Neural progenitor cell (in vitro differentiated cells): ENCODE data around the gene BUB1B. TPM values are rescaled to one million over a fixed set of nuclear protein-coding genes. Genes with fewer than 3 reads are reported as not detected.

Source experiments
- DNase-seq: peaks from one replicate; pipeline ENCODE4 v3.0.0-alpha.2; 2016; ENCODE audit warnings: low spot score
- H2AFZ ChIP-seq: fragments of 200-600 bp; sonication (generic); replicated peaks from 2 replicates; pipeline ENCODE4 v1.6.1; 2016; ENCODE audit warnings: antibody characterized with exemption
- H3F3A ChIP-seq: fragments of 200-600 bp; sonication (generic); 2 replicates; pipeline ENCODE4 v1.6.1; 2016; ENCODE audit warnings: antibody characterized with exemption, low read depth
- H3K27ac ChIP-seq: fragments of 200-600 bp; sonication (generic); 2 replicates; pipeline ENCODE4 v1.5.1; 2016; ENCODE audit warnings: mild to moderate bottlenecking
- H3K27me3 ChIP-seq: fragments of 200-600 bp; sonication (generic); 2 replicates; pipeline ENCODE4 v1.6.1; 2016; ENCODE audit warnings: mild to moderate bottlenecking, moderate library complexity
- H3K36me3 ChIP-seq: fragments of 200-600 bp; sonication (generic); 2 replicates; pipeline ENCODE4 v1.5.1; 2016
- H3K4me1 ChIP-seq: fragments of 200-600 bp; sonication (generic); 2 replicates; pipeline ENCODE4 v1.6.1; 2016; ENCODE audit warnings: mixed run types
- H3K4me2 ChIP-seq: fragments of 200-600 bp; sonication (generic); 2 replicates; pipeline ENCODE4 v1.6.1; 2016
- H3K4me3 ChIP-seq: fragments of 200-600 bp; sonication (generic); 2 replicates; pipeline ENCODE4 v1.5.1; 2016
- H3K79me2 ChIP-seq: fragments of 200-600 bp; sonication (generic); 2 replicates; pipeline ENCODE4 v1.6.1; 2016; ENCODE audit warnings: low read depth
- H3K9ac ChIP-seq: fragments of 200-600 bp; sonication (generic); 2 replicates; pipeline ENCODE4 v1.6.1; 2016
- H3K9me3 ChIP-seq: fragments of 200-600 bp; sonication (generic); 2 replicates; pipeline ENCODE4 v1.5.1; 2016; ENCODE audit warnings: low read depth
- H4K20me1 ChIP-seq: fragments of 200-600 bp; sonication (generic); 2 replicates; pipeline ENCODE4 v1.6.1; 2016; ENCODE audit warnings: low read depth
- H3K27ac Mint-ChIP-seq: 3 replicates; pipeline ENCODE4 v1.8.0; 2021; ENCODE audit warnings: mixed read lengths
- H3K27me3 Mint-ChIP-seq: 2 replicates; pipeline ENCODE4 v1.8.0; 2022; ENCODE audit warnings: low read depth, mild to moderate bottlenecking, inconsistent platforms, moderate library complexity, mixed read lengths; ENCODE audit not compliant: insufficient read depth
- H3K36me3 Mint-ChIP-seq: 3 replicates; pipeline ENCODE4 v1.8.0; 2021; ENCODE audit warnings: mixed read lengths
- H3K4me1 Mint-ChIP-seq: 3 replicates; pipeline ENCODE4 v1.8.0; 2021; ENCODE audit warnings: mixed read lengths
- H3K4me3 Mint-ChIP-seq: 3 replicates; pipeline ENCODE4 v1.8.0; 2021; ENCODE audit warnings: mild to moderate bottlenecking, moderate library complexity, mixed read lengths
- H3K9me3 Mint-ChIP-seq: 3 replicates; pipeline ENCODE4 v1.8.0; 2020; ENCODE audit warnings: mixed read lengths
- CTCF ChIP-seq: fragments of 200-600 bp; sonication (generic); IDR thresholded peaks from 2 replicates; pipeline ENCODE4 v1.5.1; 2017; ENCODE audit warnings: antibody characterized with exemption, mild to moderate bottlenecking
- EZH2 ChIP-seq: fragments of 200-600 bp; sonication (generic); IDR thresholded peaks from 2 replicates; pipeline ENCODE4 v1.6.1; 2017; ENCODE audit warnings: antibody characterized with exemption, mild to moderate bottlenecking, moderate library complexity
- EZH2phosphoT487 ChIP-seq: fragments of 200-600 bp; sonication (generic); IDR thresholded peaks from 2 replicates; pipeline ENCODE4 v1.6.1; 2017; ENCODE audit warnings: antibody characterized with exemption
- total RNA-seq: library from RNA; depleted of rRNA; stranded (reverse); fragments of >200 nt; gene quantifications from 2 replicates; pipeline ENCODE4 v1.2.3, GENCODE V29; 2015; ENCODE audit warnings: low replicate concordance

The BUB1B gene
- total RNA-seq, 1 donor from 2014 or later = 167 TPM

DNA sequence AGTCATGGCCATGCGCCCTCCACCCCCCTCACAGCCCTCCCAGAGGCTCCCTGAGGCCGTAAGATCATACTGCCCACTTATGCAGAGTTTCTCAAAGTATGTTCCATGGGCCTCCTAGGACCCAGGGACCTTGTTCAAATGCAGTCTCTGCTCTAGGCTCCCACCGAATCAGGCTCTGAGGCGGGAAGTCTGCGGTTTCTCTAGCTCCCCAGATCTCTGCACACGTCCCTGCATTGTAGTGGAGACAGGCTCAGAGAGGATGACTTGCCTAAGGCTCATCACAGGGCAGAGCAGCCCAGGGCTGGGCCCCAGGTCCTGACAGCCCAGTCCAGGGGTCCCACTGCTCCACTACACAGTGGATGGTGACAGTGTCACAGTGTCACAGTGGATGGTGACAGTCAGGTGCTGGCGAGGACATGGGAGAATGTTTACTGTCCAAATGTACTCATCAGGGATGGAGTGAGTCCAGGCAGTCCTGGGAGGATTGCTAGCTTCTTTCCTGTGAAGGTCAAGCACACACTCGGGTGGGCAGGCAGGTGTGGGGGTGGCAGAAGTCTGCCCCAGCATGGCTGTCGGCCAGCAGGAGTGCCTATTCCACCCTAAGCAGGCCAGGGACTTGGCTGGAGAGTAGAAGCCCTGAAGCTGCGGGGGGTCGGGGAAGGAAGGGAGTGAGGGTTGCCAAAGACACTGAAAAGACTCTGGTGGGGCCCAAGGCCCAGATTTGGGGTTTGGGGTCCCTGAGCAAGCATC lies 109.6 kb downstream of the BUB1B start:
- Histone ChIP-seq H2AFZ (no peak overlapping the region), H3K9ac (no peak overlapping the region), H3K79me2 (no peaks in the 10 kb centered on the region), H3K4me2 (no peak overlapping the region), H3K27ac (no peak overlapping the region), H3K4me1 (peaks cover 6% of the 10 kb centered on the region), H3F3A (no peaks in the 10 kb centered on the region), H4K20me1 (no peaks in the 10 kb centered on the region), H3K27me3 (no peaks in the 10 kb centered on the region), H3K36me3 (no peaks in the 10 kb centered on the region), H3K4me3 (no peak overlapping the region), H3K9me3 (no peaks in the 10 kb centered on the region)
- Mint-ChIP-seq H3K27me3 (peaks cover 8% of the 10 kb centered on the region), H3K4me3 (no peak overlapping the region), H3K36me3 (no peaks in the 10 kb centered on the region), H3K9me3 (no peaks in the 10 kb centered on the region), H3K4me1 (peaks cover 24% of the 10 kb centered on the region), H3K27ac (no peak overlapping the region)
- TF ChIP-seq EZH2 (no peak), EZH2phosphoT487 (no peak), CTCF (no peak)
- no peak for DNase-seq

Other genes with a start within 250 kb of the BUB1B start
- 20.6 and 36.4 TPM in 2 replicates for gene GPR176, start 240.8 kb upstream of the BUB1B start, total RNA-seq
- 55.9 and 62.9 TPM in 2 replicates for gene EIF2AK4, start 227.0 kb upstream of the BUB1B start, total RNA-seq
- gene SRP14, start 121.9 kb upstream of the BUB1B start, total RNA-seq = 250 and 461 TPM in 2 replicates
- gene BMF, start 52.2 kb upstream of the BUB1B start, total RNA-seq = 8.0 and 12.1 TPM in 2 replicates
- gene PAK6, start 78.0 kb downstream of the BUB1B start, total RNA-seq = 0.90 TPM in 1 of 2 replicates, not detected in the other
- not detected in 2 replicates for gene ANKRD63, start 122.0 kb downstream of the BUB1B start, total RNA-seq
- 0.56 and 2.1 TPM in 2 replicates for gene PLCB2, start 146.9 kb downstream of the BUB1B start, total RNA-seq
- 11.5 and 18.2 TPM in 2 replicates for gene INAFM2, start 162.6 kb downstream of the BUB1B start, total RNA-seq
- 0.25 TPM in 1 of 2 replicates, not detected in the other for gene CCDC9B, start 179.9 kb downstream of the BUB1B start, total RNA-seq
- not detected in 2 replicates for gene PHGR1, start 190.0 kb downstream of the BUB1B start, total RNA-seq
- gene DISP2, start 197.2 kb downstream of the BUB1B start, total RNA-seq = 0.06 TPM in 1 of 2 replicates, not detected in the other
- 129 and 152 TPM in 2 replicates for gene KNSTRN, start 221.7 kb downstream of the BUB1B start, total RNA-seq
- 18.0 and 38.4 TPM in 2 replicates for gene IVD, start 244.7 kb downstream of the BUB1B start, total RNA-seq